SK-N-DZ (cell line): Measurements from ENCODE around the gene ARL6IP1. TPM values are rescaled to one million over a fixed set of nuclear protein-coding genes. Genes with fewer than 3 reads are reported as not detected.

Experiments used
- DNase-seq: peaks from one replicate; pipeline ENCODE4 v3.0.0-alpha.2; 2015; ENCODE audit warnings: low spot score
- polyA plus RNA-seq, 2 experiments: library from polyadenylated mRNA; depleted of rRNA; stranded (reverse); fragments of >200 nt; gene quantifications; 2 replicates each; pipeline ENCODE4 v1.2.3, GENCODE V29; 2014

The ARL6IP1 gene
- polyA plus RNA-seq (2014; cell fraction: cytosol; rRNA removed): 556 and 583 TPM in 2 replicates
- 211 and 266 TPM in 2 replicates for polyA plus RNA-seq (2014; cell fraction: nucleus; rRNA removed)

DNA sequence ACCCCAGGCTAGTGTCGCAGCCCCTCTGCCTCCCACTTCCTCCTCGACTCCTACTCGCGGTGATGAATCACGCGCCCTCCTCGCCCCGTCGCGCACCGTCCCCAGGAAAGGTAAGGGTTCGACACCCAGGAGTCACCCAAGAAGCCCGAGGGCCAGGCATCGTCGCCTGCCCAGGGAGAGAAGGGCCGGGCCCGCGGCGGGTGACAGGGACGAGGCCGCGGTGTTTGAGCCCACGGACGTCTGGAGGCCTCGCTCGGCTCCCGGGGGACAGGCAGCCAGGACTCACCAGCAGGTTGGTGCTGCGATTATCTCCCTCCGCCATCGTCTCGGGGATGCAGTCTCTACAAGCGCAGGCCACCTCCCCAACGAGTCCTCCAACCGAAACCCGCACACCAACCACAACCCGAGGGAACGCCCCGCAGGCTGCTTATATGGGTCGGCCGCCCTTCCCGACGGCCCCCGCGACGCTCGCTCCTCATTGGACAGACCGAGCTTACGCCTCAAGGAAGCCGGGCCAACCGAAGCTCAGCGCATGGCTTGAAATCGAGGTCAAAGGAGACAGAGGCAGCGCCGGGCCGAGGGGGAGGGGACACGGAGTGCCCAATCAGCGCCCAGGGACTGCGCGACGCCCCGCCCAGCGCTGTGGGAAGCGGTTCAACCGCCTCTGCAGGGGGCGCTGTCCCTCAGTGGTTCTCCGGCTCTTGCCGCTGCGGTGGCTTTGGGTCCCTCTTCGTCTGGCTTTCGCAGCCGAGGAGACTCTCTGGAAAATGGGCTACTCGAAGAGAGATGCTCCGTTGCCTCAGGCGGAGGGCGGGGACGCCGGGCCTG, at the start of gene ARL6IP1:
ARL6IP1 (minus strand) TSS at position 405 of the 828 bp plus-strand sequence; CDS start at position 322, 83 bp downstream.
- DNase-seq: peak; percentile 100

DNA sequence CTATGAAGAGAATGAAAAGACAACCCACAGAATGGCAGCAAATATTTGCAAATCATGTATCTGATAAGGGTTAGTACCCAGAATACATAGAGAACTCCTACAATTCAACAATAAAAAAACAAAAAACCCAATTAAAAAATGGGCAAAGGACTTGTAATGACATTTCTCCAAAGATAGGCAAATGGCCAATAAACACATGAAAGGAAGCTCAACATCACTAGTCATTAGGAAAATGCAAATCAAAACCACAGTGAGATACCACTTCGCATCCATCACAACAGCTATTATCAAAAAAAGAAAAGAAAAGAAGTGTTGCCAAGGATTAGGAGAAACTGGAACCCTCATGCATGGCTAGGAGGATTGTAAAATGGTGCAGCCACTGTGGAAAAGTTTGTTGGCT, 45.1 kb upstream of the ARL6IP1 start:
- no peak for DNase-seq

DNA sequence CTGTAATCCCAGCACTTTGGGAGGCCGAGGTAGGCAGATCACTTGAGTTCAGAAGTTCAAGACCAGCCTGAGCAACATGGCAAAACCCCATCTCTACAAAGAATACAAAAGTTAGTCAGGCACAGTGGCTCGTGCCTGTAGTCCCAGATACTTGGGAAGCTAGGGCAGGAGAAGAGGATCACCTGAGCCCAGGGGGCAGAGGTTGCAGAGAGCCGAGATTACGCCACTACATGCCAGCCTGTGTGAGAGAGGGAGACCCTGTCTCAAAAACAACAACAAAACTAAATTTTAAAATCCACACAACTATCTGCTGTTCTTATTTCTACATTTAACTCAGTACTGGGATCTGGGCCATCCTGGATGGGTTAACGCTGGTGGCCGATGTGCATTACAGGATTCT, 41.2 kb upstream of the ARL6IP1 start:
- no peak for DNase-seq

DNA sequence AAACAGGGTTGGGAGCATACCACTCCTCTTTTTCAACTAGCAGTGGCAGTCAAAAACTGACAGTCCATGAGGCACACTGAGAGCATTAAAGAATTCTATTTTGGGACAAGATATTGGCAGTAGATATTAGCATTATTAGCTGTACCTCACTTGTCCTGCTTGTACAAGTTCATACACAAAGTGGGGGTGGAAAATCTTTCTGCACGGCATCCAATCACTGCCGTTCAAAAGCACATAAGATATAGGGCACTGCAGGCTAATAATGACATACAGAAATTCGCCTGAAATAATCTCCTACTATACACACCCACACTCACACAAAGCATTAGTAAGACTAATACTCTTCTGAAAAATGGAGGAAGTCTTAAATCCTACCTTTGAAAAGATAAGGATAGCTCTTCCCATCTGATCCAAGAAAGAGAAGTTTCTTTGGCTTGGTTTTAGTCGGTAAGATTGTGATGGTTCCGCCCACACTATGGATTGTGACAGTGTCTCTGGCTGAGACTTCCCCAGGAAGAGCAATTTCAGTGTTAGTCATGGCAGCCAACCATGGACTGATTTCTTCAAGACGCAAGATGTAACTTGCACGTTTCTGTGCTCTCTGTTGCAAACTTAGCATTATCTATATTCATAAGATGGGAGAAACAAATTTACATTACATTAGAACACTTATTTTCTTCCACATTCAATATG, 40.6 kb upstream of the ARL6IP1 start:
- no peak for DNase-seq

DNA sequence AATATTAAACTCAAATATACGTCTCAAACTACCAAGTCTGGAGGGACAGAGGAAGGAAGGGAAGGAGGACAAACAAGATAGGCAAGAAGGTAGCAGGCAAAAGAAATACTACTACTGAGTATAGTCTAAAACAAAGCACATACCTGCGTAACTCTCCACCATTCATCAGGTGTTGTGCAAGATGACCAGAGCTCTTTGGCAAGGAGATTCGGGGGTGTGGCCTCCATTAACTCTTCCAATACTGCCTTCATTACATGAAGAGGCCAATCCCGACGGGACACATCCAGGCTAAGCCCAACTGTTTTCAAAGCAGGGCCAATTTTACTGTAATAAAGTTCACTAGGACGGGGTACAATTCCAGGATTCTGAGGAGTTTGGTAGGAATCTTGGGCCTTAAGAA, 38.2 kb upstream of the ARL6IP1 start:
- DNase-seq: no peak

DNA sequence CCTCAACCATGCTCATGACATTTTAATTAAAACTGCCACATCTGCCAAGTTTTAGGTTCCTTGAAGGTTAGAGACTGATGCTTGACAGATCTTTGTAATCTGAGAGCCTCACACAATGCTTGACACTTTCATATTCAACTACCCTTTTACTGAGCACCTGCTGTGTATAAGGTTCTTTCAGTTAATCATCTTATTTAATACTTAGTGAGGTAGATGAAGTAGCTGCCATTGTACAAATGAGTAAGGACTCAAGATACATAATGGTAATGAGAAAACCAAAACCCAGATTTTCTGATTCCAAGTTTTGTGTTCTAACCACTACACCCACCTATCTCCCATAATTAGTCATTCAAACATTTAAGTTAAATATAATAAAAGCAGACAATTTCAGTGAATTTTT, 35.4 kb upstream of the ARL6IP1 start:
- no peak for DNase-seq

DNA sequence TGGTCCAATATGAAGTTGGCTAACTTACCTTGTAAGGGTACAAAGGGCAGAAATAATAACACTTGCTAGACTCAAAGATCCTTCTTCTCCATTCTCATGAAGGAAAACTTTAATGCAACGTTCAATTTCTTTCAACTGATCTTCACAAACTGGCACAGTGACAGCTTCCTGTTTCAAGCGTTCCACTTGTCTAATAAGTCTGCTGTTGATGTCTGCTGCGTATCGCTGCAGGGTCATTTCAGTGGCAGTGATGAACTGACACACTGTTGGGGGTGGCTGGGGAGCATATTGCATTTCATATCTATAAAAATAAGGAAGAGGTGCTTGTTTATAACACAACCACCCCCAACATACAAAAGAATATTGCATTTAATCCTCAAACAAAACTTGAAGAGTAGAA, 33.5 kb upstream of the ARL6IP1 start:
- no peak for DNase-seq

DNA sequence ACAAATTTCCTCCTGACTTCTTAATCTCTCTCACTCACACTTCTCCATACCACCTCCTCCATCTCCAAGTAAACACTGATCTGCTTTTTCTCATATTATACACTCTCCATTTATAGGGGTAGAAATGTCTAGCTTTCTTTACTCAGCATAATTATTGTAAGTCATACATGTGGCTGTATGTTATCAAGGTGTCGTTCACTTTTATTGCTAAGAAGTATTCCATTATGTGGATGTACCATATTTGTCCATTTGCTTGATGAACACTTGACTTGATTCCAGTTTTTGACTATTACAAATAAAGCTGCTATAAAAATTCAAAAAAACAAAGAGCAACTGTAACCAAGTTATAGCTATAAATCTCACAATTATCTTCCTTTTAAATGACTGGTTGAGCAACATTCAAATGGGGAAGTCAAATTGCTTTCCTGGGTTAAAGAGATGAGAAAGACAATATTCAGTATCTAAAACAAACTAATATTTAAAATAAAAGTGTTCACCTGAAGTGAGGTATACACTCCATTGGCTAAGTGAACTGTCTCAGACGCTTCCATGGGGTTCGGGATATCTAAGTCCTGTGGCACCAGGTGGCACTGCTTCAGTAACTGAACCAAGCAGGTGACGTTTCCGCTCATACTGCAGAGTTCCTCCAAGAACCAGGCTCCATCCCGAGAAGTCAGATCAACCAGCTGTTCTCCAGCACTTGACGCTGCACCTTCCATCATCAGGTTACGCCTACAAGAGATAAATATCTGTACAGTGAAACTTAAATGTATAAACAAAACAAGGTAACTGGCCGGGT, 32.6 kb upstream of the ARL6IP1 start:
- no peak for DNase-seq

DNA sequence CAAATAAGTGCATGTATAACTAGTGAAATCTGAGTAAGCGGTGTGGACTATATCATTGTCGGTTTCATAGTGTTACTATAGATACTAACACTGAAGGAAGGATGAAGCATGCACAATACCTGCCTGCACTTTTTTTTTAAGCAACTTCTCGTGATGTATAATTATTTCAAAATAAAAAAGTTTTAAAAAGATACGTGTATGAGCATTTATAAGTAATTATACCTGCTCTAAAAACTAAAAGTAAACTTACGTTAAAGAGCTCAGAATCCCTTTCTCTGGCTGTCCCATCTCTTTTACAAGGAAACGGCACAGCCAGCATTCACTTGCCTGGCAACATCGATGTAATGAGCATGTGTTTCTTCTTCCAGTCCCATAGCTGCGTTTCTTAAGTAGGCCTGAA, 31.3 kb upstream of the ARL6IP1 start:
- DNase-seq: no peak

DNA sequence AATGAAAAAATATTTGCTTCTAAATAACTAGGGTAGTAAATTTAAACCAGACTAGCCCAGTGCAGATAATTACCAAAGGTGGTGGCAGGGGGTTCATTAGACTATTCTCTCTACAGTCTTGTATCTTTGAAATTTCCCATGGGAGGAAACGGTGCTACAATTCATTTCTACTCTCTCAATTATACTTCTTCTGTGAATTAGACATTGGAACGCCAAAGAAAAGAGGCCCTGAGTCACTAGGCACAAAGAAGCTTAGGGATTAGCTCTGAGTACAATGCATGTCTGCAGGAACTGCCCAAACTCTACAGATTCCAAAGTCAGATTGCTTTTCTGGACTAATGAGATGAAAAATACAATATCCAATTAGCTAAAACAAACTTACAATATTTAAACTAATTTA, 30.7 kb upstream of the ARL6IP1 start:
- DNase-seq: no peak

DNA sequence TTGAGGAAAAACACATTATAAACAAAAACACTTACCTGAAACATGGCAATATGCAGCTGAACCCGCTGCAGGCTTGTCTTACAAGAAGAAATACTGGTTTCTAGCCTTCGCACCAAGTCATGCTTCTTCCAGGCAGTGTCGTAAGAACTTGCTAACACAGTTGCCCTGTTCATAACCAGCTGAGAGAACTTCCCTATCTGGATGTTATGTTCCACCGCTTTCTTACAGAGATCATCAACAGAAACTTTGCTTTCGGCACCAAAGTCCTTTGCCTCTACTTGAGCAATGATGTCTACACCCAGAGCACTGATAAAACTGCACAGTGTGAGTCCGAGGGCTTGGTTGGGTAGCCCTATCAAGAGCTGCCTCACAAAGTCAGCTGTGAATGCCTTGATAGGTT, 27.9 kb upstream of the ARL6IP1 start:
- DNase-seq: no peak

DNA sequence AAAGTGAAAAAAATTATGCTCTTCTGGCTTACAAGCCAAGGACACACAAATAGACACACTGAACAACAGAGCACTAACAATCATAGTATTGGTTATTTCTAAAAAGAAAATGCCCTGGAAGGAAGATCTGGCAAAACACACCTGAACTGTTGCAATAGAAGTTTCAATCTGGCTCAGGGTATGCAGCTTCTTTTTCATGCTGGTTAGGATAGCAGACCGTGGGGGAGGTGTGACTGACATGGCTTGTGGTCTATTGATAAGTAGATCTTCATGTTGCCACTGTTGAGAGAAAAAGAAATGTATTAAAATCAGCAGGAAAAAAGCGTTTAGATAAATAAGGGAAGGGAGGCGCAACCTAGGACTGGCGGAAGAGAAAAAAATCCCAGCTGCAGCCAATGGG, 26.5 kb upstream of the ARL6IP1 start:
- DNase-seq: no peak

DNA sequence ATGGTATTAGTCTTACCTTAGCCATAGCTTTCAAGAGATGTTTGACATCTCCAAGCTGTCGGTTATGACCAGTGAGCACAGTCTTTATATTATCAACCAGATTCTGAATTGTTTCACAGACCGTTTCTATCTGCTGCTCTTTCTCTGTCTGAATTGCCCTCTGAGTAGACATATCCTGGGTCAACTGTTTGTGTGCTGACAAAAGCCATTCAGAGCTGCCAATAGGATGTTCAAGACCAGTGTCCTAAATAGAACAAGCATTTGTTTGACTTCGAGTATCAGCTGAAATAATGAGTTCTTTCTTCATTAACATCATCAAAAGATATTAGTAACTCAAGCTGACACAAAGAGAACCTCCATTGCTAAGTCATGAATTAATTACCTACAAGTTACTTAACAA, 14.9 kb upstream of the ARL6IP1 start:
- no peak for DNase-seq

DNA sequence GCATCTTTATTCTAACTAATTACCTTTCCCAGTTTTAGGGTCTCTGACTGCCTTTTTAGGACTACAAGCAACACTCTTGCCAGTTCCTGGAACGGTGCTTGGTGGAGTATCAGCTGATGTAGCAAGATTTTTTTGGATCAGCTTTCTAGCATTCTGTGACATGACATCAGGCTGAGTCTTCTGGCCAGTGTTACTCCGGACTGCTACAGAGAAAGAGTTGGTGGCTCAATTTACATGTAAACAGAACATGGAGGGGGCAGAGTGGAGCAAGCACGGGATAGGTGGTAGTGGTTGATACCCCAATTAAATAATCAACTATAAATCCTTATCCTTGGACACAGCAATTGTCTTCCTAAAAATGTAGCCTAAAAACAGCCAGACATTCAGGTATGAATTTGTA, 10.6 kb upstream of the ARL6IP1 start:
- DNase-seq: no peak

DNA sequence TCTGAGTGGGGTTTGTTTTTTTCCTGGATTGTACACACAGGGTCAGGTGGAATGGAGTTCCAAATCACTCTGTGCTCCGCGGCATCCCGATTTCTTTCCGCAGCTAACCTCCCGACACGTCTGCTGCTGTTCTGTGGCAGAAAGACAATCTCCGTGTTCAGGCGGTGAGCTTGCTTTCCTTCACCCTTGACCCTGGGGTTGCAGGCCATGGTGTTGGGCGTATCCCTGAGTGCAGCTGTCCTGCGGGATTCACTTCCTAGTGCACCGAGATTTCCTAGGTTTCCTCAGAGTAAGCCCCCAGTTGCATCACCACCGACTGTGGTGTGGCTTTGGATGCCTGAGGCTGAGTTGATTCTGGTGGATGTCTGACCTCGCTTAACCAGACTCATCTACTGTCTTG, 7.8 kb upstream of the ARL6IP1 start:
- no peak for DNase-seq

DNA sequence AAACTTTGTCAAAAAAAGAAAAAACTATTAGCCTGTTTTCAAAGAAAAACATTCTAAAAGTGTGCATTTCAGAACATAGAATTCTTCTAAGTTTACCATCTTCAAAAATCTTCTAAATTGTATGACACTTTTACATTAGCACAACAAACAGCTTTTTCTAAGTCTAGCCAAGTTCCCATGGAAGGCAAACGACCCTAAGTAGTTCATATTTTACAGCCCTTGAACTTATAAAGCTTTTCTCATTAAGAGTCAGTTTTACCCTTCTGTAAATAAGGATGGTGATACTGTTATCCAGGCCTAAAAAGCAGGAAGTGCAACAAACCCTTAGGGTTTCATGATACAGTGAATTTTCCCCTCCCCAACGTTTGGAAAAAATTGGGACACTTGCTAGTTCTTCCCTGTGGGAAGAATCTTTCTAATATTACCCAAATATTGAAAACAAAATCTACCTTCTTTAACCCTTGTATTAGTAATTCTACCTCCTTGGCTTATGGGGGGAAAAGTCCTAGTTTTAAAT, 4.0 kb upstream of the ARL6IP1 start:
- no peak for DNase-seq

DNA sequence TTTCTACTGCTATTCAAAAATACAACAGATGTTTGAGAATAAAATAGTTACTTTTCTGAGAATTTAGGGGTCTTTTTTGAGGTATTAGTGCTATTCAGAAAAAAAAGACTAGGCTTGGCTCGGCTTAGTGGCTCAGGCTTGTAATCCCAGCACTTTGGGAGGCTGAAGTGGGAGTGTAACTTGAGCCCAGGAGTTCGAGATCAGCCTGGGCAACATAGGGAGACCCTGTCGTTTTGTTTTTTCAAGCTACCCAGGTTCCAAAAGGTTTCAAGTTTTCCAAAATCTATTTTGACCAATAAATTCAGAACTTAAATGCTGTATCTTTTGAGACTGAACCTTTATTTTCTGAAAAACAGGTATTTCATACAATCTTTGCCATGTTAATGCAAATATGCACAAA, 3.2 kb upstream of the ARL6IP1 start:
- no peak for DNase-seq

DNA sequence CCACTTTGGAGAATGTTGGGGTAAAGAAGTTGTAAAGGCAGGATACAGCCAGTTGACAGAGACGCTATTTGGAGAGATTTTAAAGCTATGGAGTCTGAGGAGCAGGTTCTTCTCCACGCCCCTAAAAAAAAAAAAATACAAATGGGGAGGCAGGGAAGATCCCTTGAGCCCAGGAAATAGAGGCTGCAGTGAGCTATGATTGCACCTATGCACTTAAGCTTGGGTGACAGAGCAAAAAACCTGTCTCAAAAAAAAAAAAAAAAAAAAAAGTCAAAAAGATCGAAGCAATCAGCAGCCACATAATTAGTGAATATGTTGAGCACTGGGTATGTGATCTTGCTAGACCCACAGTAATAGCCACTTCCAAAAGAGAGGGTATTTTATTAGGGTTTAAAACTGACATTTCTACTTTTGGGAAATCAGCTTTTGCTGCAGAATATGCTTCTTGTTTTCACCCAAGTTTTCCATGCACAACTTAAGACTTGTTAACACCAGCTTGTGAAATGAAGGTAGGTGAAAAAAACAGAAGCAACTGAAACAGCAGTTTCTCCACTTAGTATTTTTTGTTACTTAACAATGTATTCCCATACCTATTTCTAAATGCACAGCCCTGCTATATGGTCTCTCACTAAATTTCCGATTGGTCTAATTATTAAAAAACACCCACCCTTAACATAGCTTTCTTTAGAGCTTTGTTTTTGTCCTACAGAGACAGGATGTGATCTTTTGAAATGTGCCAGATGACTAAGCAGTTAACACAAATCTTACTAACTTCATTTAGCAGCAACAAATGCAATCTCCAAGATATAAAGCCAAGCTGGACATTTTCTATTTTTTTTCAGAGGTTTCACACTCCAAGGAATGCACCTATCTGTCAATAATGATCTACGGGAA, 2.5 kb upstream of the ARL6IP1 start:
- DNase-seq: no peak

DNA sequence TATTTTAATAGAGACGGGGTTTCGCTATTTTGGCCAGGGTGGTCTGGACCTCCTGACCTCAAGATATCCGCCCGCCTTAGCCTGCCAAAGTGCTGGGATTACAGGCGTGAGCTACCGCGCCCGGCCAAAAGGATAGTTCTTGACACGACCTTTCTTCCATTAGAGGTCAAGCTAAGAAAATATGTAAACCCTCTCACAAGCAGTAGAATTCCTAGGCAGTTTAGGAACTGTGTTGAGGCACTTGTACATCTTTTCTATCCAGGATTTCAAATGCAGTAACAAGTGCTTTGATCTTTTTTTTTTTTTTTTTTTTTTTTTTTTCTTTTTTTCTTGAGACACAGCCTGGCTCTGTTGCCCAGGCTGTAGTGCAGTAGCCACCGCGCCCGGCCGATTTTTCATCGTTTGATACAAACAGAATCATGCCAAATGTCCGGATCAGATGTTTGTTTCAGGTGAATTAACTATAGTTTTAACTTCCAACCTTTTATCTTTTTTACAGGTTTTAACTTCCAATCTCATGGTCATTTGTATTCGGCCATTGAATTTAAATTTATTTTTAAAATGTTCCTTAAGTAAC, 1.5 kb upstream of the ARL6IP1 start:
- DNase-seq: no peak

DNA sequence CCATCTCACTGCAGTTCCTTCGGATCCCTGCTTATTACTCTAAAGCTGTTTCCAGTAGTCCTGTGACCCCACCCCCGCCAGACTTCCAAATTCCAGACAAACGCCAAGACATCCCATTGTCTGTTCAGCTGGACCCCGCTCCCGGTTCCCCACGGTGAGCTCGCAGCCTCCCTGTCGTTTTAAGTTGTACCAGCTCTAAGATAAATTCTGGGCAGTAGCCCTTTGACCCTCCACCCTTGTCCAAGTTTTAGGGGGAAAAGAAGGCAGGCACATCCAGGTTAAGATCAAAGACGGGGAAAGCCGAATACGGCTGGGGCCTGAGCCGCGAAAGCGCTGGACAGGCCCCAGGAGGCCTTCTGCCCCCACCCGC, 589 bp downstream of the ARL6IP1 start:
- no peak for DNase-seq

DNA sequence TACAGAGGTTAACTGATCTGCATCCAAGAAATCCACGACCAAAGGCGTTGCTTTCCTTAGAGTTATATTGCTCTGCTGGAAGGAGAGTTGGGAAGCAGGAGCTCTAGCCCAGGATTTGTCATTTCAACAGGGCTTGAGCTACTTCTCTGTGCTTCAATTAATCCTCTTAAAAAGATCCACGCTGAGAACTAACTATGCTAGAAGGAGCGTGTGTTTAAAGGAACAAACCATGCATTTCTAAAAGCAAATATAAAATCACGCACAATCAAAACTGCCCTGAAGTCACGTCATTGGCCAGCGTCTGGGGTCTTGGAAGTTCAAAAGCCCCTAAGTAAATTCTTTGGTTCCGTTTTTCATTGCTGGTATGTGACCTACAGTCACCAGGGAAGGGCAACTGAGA, 1.1 kb downstream of the ARL6IP1 start:
- DNase-seq: no peak
